DMS53 (cell line): ENCODE results near the gene BMS1.
"Not testable (repeated sequence)": the region's sequence is repeated elsewhere in the genome, so short reads cannot be mapped to it uniquely, and the experiment has no call there.

Experiments
- DNase-seq: peaks from one replicate; lab custom pipeline; 2025; lab: John Stamatoyannopoulos, UW

The BMS1 gene, protein sequence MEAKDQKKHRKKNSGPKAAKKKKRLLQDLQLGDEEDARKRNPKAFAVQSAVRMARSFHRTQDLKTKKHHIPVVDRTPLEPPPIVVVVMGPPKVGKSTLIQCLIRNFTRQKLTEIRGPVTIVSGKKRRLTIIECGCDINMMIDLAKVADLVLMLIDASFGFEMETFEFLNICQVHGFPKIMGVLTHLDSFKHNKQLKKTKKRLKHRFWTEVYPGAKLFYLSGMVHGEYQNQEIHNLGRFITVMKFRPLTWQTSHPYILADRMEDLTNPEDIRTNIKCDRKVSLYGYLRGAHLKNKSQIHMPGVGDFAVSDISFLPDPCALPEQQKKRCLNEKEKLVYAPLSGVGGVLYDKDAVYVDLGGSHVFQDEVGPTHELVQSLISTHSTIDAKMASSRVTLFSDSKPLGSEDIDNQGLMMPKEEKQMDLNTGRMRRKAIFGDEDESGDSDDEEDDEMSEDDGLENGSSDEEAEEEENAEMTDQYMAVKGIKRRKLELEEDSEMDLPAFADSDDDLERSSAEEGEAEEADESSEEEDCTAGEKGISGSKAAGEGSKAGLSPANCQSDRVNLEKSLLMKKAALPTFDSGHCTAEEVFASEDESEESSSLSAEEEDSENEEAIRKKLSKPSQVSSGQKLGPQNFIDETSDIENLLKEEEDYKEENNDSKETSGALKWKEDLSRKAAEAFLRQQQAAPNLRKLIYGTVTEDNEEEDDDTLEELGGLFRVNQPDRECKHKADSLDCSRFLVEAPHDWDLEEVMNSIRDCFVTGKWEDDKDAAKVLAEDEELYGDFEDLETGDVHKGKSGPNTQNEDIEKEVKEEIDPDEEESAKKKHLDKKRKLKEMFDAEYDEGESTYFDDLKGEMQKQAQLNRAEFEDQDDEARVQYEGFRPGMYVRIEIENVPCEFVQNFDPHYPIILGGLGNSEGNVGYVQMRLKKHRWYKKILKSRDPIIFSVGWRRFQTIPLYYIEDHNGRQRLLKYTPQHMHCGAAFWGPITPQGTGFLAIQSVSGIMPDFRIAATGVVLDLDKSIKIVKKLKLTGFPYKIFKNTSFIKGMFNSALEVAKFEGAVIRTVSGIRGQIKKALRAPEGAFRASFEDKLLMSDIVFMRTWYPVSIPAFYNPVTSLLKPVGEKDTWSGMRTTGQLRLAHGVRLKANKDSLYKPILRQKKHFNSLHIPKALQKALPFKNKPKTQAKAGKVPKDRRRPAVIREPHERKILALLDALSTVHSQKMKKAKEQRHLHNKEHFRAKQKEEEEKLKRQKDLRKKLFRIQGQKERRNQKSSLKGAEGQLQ

DNA sequence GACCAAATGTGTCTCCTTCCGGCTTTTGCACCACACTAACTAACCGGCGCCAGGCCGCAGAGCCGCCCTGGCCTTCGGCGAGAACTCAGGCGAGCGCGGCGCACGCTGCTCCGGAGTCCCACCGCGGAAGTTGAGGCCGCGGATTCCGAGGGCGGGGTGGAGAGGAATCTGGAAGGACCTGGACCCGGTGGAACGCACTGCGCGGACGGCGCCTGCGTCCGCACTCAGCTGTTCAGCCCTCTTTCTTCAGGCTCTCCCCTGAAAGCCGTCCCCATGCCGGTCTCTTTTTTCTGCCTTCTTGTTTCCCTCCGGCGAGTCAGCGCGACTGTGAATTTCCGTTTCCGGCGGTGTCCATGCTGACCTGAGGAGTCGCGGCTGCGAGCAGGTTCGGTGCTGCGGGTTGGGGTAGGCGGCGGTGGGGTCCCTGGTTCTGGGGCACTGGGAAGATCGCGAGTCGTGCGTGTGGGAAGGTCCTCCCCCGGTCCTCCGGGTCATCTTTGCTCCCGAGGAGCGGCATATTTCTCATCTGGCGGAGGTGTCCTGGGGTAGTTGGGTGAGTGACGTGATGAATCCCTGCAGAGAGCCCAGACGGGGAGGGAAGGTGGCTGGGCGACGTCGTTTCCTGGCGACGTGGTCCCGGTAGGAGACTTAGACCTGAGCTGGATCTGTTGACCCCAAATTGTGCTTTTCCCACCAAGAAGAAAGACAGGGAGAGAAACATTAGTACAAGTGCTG, at the start of gene BMS1:
BMS1 (plus strand) TSS at position 350 of the 735 bp plus-strand sequence. CDS start 1,600 bp downstream, outside the sequence.
- peak; percentile 98 for DNase-seq

- peak; percentile 17 for DNase-seq
Observed at GRCh38 chr10:42734536-42734935, 48.1 kb upstream of the BMS1 start.

DNA sequence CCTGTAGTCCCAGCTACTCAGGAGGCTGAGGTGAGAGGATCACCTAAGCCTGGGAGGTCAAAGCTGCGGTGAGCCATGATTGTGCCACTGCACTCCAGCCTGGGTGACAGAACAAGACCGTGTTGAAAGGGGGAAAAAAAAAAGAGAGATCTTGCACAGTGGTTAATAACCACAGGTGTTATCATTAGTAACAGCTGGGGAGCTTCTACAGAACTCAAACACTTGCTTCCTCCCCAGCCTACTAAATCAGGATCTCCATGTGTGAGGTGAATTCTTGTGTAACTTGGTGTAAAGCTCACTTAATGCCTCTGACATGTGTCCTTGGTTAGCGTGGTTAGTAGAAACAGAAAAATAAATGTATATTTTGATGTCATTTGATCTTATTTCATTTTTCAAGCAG, 43.9 kb upstream of the BMS1 start:
- no peak for DNase-seq

DNA sequence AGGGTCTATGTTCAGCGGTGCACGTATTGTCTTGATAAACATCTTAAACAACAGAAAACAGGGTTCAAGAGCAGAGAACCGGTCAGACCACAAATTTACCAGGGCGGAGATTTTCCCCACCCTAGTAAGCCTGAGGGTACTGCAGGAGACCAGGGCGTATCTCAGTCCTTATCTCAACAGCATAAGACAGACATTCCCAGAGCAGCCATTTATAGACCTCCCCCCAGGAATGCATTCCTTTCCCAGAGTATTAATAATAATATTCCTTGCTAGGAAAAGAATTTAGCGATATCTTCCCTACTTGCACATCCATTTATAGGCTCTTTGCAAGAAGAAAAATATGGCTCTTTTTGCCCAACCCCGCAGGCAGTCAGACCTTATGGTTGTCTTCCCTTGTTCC, 41.1 kb upstream of the BMS1 start:
- DNase-seq: not testable (repeated sequence)

DNA sequence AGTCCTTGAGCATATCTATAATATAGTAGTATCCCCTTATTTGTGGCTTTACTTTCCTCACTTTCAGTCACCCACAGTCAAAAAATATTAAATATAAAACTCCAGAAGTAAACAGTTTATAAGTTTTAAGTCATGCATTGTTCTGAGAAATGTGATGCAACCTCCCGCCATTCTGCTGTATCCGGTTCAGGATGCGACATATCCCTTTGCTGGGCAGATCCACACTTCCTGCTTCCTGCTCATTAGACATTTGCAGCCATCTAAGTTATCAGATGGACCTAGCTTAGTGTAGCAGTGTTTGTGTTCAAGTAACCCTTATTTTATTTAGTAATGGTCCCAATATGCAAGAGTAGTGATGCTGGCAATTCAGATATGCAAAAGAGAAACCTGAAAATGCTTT, 38.9 kb upstream of the BMS1 start:
- no peak for DNase-seq

GRCh38 chr10:42744134-42744701, 38.4 kb upstream of the BMS1 start:
- DNase-seq: peak; percentile 45

GRCh38 chr10:42753126-42753506, 29.5 kb upstream of the BMS1 start:
- peak; percentile 91 for DNase-seq

DNA sequence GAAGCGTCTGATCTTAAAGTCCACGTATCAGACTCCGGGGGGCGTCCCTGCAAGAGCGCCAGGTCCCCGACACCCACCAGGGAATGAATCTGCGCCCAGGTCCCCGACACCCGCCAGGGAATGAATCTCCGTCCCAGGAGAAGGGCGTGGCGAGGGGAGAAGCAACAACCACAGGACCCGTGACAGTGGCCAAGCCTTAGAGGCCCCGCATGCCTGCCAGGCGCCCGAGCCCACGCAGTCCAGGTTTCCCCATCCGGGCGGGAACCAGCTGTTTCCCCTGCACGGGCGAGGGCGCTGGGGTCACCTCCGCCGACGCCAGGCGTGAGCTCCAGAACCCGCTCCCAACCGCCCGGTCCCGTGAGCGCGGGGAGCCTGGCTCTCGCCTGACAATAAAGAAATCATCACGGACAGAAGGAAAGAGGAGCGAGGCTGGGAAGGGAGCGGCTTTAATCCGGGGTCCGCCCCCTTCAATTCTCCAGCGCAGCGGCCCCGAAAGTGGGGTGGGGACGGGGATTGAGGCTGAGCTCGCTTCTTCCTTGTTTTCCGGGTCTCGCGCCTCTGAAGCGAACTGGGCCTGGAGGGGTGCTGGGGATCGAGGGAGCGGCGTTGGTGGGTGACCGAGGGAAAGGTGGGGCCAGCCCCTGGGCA, 29.0 kb upstream of the BMS1 start:
- DNase-seq: peak; percentile 75

DNA sequence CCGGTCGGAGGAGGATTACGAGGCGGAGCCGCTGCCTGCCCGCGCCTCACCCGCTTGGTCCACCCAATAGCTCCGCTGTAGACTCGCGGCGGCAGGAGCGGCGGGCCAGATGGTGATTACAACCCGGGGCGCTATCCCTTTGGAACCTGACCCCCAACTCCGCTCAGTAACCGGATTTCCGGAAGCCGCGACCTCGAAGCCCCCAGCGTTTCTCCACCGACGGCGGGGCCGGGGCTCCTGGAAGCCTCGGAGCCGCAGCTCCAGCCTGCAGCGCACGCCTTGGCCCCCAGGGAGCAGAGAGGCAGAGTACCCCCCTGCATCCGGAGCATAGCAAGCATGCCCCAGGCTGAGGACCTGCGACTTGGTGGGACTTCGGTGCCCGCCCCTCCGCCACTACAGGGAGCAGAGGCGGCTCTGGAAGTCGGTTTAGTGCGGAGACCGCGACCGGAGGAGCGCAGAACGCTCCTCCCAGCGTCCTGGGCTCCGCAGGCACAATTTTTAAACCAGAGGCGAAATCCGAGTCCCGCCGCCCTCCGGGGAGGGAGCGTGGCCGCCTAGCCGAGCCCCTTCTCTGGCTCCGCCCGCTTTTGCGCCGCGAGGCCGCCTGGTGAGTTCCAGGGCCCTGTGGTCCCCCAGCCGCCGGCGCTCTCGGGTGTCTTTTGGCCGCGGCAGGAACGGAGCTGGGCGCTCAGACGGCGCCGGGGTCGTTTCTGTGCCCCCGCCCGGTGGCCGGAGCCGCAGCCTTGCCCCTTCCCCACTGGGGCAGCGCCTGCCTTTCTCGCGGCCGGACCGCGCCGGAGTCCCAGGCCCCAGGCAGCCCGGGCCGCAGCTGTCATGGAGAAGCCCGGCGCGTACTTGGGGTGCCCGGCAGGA, 28.2 kb upstream of the BMS1 start:
- peak; percentile 67 for DNase-seq

- DNase-seq: peak; percentile 41
Observed at GRCh38 chr10:42755028-42755451, 27.6 kb upstream of the BMS1 start.

DNA sequence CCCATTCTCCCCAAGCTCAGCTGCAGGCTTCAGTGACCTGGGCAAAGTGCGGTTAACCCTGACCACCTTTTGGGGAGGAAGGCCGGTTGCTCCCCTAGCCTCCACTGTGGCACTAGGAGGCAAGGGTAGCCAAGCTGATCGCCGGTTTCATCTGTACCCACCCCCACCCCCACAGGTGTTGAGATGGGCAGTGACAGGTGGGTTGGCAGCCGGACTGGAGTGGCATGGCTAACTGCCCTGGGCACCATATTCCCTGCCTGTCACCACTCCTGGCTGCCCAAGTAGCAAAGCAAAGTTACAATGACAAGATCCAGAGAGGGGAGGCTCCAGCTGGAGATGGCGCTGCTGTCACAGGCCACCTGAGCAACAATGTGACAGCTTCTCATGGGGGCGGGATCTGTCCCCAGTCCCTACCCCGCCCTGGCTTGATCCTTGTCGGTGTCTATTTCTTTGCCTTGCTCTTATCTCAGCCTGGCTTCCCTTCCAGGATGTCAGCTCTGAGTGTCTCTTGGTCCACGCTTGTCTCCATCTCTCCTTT, 27.0 kb upstream of the BMS1 start:
- peak; percentile 37 for DNase-seq

- DNase-seq: peak; percentile 12
Observed at GRCh38 chr10:42767906-42768305, 14.7 kb upstream of the BMS1 start.

GRCh38 chr10:42768581-42769152, 13.9 kb upstream of the BMS1 start:
- DNase-seq: no peak

- DNase-seq: no peak
Observed at GRCh38 chr10:42769173-42769572, 13.4 kb upstream of the BMS1 start.

- DNase-seq: peak; percentile 82
Observed at GRCh38 chr10:42769673-42770072, 12.9 kb upstream of the BMS1 start.

DNA sequence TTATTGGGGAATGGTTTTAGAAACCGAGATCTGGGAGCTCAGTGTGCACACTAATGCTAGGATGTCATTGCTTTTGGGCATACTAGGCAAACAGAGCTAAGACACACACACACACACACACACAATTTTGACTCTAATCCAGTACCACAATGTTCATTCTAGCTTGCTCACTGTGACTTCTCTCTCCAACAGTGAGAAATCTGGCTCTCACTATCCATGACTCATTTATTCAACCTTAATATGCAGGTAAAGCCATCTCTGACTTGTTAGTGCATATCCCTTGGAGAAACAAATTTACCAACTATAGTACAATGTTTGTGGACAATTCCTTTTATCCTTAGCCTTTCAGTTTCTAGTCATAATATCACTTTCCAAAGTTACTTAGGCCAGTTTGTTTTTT, 5.9 kb upstream of the BMS1 start:
- DNase-seq: no peak

- DNase-seq: no peak
Observed at GRCh38 chr10:42780456-42780855, 2.1 kb upstream of the BMS1 start.

DNA sequence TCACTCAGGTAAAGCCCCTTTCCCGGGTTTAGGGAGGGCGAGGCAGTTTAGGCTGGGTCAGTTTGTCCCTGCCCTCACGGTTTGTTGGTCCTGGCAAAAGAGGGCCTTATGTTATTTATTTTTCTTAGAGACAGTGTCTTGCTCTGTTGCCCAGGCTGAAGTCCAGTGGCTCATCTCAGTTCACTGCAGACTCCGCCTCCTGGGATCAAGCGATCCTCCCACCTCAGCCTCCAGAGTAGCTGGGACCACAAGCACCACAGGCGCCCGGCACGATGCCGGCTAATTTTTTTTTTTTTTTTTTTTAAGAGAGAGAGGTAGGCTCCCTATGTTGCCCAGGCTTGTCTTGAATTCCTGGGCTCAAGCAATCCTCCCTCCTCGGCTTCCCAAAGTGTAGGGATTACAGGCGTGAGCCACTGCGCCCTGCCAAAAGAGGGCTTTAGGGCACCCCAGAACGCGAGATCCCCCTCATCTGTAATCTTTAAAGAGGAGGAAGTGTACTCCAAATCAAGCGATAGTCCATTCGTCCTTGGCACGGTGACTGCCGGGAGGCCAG, 626 bp upstream of the BMS1 start:
- peak; percentile 65 for DNase-seq

DNA sequence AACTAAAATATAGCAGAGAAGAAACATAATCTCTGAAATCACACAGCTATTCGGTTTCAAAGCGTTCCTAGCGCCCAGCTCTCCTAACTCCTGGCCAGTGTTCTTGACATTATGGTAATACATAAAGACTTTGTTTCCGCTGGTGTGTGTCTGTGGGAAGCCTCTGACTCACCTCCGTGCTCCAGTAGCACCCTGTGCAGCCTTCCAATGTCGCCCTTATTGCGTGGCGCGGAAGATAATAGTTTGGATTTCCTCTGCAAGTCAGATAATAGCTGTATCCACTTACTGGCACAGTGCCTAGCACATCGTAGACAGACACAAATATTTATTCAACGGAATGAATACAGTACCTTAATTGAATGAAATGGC, 570 bp downstream of the BMS1 start:
- peak; percentile 79 for DNase-seq
